H9 (cell line): ENCODE measurements around the gene NGB. TPM values are rescaled to one million over a fixed set of nuclear protein-coding genes. Genes with fewer than 3 reads are reported as not detected.

Source experiments
- DNase-seq: peaks from one replicate; pipeline ENCODE4 v3.0.0-alpha.2; 2017
- H2AFZ ChIP-seq: one replicate; pipeline ENCODE4 v1.6.1; 2013; ENCODE audit warnings: mild to moderate bottlenecking, low read length, control low read depth, moderate library complexity
- H2AK5ac ChIP-seq: 2 replicates; pipeline ENCODE4 v1.6.1; 2013; ENCODE audit warnings: low read length, control low read depth, mixed read lengths; ENCODE audit not compliant: insufficient read length
- H2BK120ac ChIP-seq: one replicate; pipeline ENCODE4 v1.6.1; 2013; ENCODE audit warnings: low read depth, mild to moderate bottlenecking, low read length, control low read depth, inconsistent platforms; ENCODE audit not compliant: poor library complexity, severe bottlenecking
- H2BK12ac ChIP-seq: 2 replicates; pipeline ENCODE4 v1.6.1; 2013; ENCODE audit warnings: low read length, control low read depth, mixed read lengths, low read depth; ENCODE audit not compliant: insufficient read length
- H2BK15ac ChIP-seq: 2 replicates; pipeline ENCODE4 v1.6.1; 2013; ENCODE audit warnings: low read depth, low read length, control low read depth
- H2BK20ac ChIP-seq: one replicate; pipeline ENCODE4 v1.6.1; 2013; ENCODE audit warnings: low read depth, mild to moderate bottlenecking, low read length, control low read depth, inconsistent platforms; ENCODE audit not compliant: poor library complexity, severe bottlenecking
- H2BK5ac ChIP-seq: 2 replicates; pipeline ENCODE4 v1.6.1; 2013; ENCODE audit warnings: low read length, control low read depth, mixed read lengths; ENCODE audit not compliant: insufficient read length
- H3K14ac ChIP-seq: 2 replicates; pipeline ENCODE4 v1.6.1; 2013; ENCODE audit warnings: low read length, control low read depth; ENCODE audit not compliant: insufficient read depth
- H3K18ac ChIP-seq: 2 replicates; pipeline ENCODE4 v1.6.1; 2013; ENCODE audit warnings: low read depth, mild to moderate bottlenecking, mixed read lengths, low read length, control low read depth; ENCODE audit not compliant: insufficient read length
- H3K23ac ChIP-seq: 2 replicates; pipeline ENCODE4 v1.6.1; 2013; ENCODE audit warnings: low read length, control low read depth, mixed read lengths, low read depth; ENCODE audit not compliant: insufficient read length
- H3K23me2 ChIP-seq: 2 replicates; pipeline ENCODE4 v1.6.1; 2013; ENCODE audit warnings: low read depth, mild to moderate bottlenecking, mixed read lengths, low read length, control low read depth; ENCODE audit not compliant: insufficient read length, poor library complexity, severe bottlenecking
- H3K27ac ChIP-seq: 2 replicates; pipeline ENCODE4 v1.5.1; 2013; ENCODE audit warnings: low read length, control low read depth, mixed read lengths, low read depth; ENCODE audit not compliant: insufficient read length
- H3K27me3 ChIP-seq: 2 replicates; pipeline ENCODE4 v1.6.1; 2013; ENCODE audit warnings: low read length, control low read depth, inconsistent platforms; ENCODE audit not compliant: insufficient read depth
- H3K4ac ChIP-seq: 2 replicates; pipeline ENCODE4 v1.6.1; 2013; ENCODE audit warnings: low read depth, mild to moderate bottlenecking, control low read depth, inconsistent platforms, low read length, moderate library complexity
- H3K4me1 ChIP-seq: 2 replicates; pipeline ENCODE4 v1.6.1; 2013; ENCODE audit warnings: low read length, control low read depth, inconsistent platforms; ENCODE audit not compliant: insufficient read depth
- H3K4me2 ChIP-seq: 2 replicates; pipeline ENCODE4 v1.6.1; 2013; ENCODE audit warnings: low read length, control low read depth, mixed read lengths; ENCODE audit not compliant: insufficient read length, insufficient read depth
- H3K56ac ChIP-seq: 2 replicates; pipeline ENCODE4 v1.6.1; 2013; ENCODE audit warnings: low read depth, mild to moderate bottlenecking, mixed read lengths, low read length, control low read depth; ENCODE audit not compliant: insufficient read length
- H3K79me1 ChIP-seq: 2 replicates; pipeline ENCODE4 v1.6.1; 2013; ENCODE audit warnings: low read depth, mild to moderate bottlenecking, moderate library complexity, low read length, control low read depth, inconsistent platforms; ENCODE audit not compliant: insufficient read depth, poor library complexity, severe bottlenecking
- H3K79me2 ChIP-seq: 2 replicates; pipeline ENCODE4 v1.6.1; 2013; ENCODE audit warnings: low read length, control low read depth, inconsistent platforms; ENCODE audit not compliant: insufficient read depth
- H3K9ac ChIP-seq: 2 replicates; pipeline ENCODE4 v1.6.1; 2013; ENCODE audit warnings: low read length, control low read depth, mixed read lengths; ENCODE audit not compliant: insufficient read length; ENCODE audit errors: extremely low read depth
- H3K9me3 ChIP-seq: one replicate; pipeline ENCODE4 v1.6.1; 2013; ENCODE audit warnings: low read depth, low read length, inconsistent platforms; ENCODE audit not compliant: control insufficient read depth
- H3T11ph ChIP-seq: one replicate; pipeline ENCODE4 v1.6.1; 2013; ENCODE audit warnings: mild to moderate bottlenecking, low read length, control low read depth, inconsistent platforms
- H4K20me1 ChIP-seq: one replicate; pipeline ENCODE4 v1.6.1; 2013; ENCODE audit not compliant: control insufficient read depth, insufficient read length, insufficient read depth
- H4K5ac ChIP-seq: 2 replicates; pipeline ENCODE4 v1.6.1; 2013; ENCODE audit warnings: low read depth, mild to moderate bottlenecking, mixed read lengths, low read length, control low read depth; ENCODE audit not compliant: insufficient read length
- H4K8ac ChIP-seq: replicated peaks from 2 replicates; pipeline ENCODE4 v1.6.1; 2013; ENCODE audit warnings: low read length, control low read depth, mixed read lengths, low read depth; ENCODE audit not compliant: insufficient read length
- H4K91ac ChIP-seq: 2 replicates; pipeline ENCODE4 v1.6.1; 2013; ENCODE audit warnings: low read depth, mild to moderate bottlenecking, moderate library complexity, mixed read lengths, low read length, control low read depth; ENCODE audit not compliant: insufficient read length
- H3K27ac Mint-ChIP-seq, 3 experiments: 2 replicates in 2 of 3; 3 replicates in 1 of 3; pipeline ENCODE4 v1.8.0; 2020 to 2021; ENCODE audit warnings: mixed read lengths in 3 of 3, mild to moderate bottlenecking in 1 of 3, moderate library complexity in 1 of 3
- H3K27me3 Mint-ChIP-seq: 2 replicates; pipeline ENCODE4 v1.8.0; 2021; ENCODE audit warnings: low read depth, mild to moderate bottlenecking, moderate library complexity, mixed read lengths
- H3K36me3 Mint-ChIP-seq, 3 experiments: 2 replicates in 2 of 3; 3 replicates in 1 of 3; pipeline ENCODE4 v1.8.0; 2020 to 2021; ENCODE audit warnings: low read depth in 3 of 3, mixed read lengths in 3 of 3; ENCODE audit not compliant: insufficient read depth in 1 of 3
- H3K4me1 Mint-ChIP-seq, 2 experiments: 2 replicates each; pipeline ENCODE4 v1.8.0; 2020; ENCODE audit warnings: mixed read lengths in 2 of 2
- H3K4me3 Mint-ChIP-seq, 2 experiments: 2 replicates in 1 of 2; 3 replicates in 1 of 2; pipeline ENCODE4 v1.8.0; 2020 to 2021; ENCODE audit warnings: mild to moderate bottlenecking in 2 of 2, mixed read lengths in 2 of 2, moderate library complexity in 1 of 2
- H3K9me3 Mint-ChIP-seq, 2 experiments: 2 replicates in 1 of 2; 3 replicates in 1 of 2; pipeline ENCODE4 v1.8.0; 2020; ENCODE audit warnings: mild to moderate bottlenecking in 2 of 2, mixed read lengths in 2 of 2, moderate library complexity in 1 of 2
- WGBS: extraction: QIAGEN DNeasy Blood & Tissue Kit; methylation state at CpG from one replicate; pipeline ENCODE4 v1.1.7; 2013; ENCODE audit warnings: missing lambda C conversion rate, low lambda C conversion rate, mixed read lengths; ENCODE audit not compliant: insufficient read length; ENCODE audit errors: extremely low coverage; 5-methylcytosine and 5-hydroxymethylcytosine counted together
- total RNA-seq: library from RNA; stranded (reverse); gene quantifications from 2 replicates; pipeline ENCODE4 v1.2.1, GENCODE V29; 2021
- TF ChIP-seq, protein P1 (sequence below): fragments of 200-600 bp; sonication (generic); conservative IDR thresholded peaks from 3 replicates; pipeline ENCODE4 v1.8.0; 2021; ENCODE audit warnings: antibody characterized with exemption, mild to moderate bottlenecking

Gene NGB
- total RNA-seq, 1 experiment from 2014 or later = 0.26 TPM

DNA sequence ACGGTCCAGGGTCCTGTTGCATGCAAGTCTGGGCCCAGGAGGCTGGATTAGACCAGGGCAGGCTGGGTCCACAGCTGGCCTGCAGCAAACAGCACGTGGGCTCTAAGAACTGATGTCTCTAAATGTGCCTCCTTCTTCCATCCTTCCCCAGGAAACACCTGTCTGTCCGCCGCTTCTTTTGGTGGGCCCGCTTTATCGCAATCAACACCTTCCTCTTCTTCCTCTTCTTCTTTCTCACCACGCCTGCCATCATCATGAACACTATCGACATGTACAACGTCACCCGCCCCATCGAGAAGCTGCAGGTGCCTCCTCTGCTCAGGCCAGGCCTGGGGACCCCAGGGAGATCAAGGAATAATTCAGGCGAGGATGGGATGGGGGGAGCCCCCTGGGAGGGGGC is 28.3 kb downstream of the NGB start:
- no peak for DNase-seq
- Histone ChIP-seq H3K79me2 (no peaks in the 10 kb centered on the region), H4K91ac (no peak overlapping the region), H4K20me1 (peaks cover 2% of the 10 kb centered on the region), H3K23me2 (no peaks in the 10 kb centered on the region), H3K9me3 (no peaks in the 10 kb centered on the region), H3K79me1 (no peaks in the 10 kb centered on the region), H3K14ac (no peak overlapping the region), H3K56ac (no peak overlapping the region), H4K5ac (no peak overlapping the region), H3K23ac (no peak overlapping the region), H3K4me1 (no peaks in the 10 kb centered on the region), H4K8ac (no peak overlapping the region), H2BK120ac (no peak overlapping the region), H2BK15ac (no peak overlapping the region), H3T11ph (no peak overlapping the region), H2AFZ (no peak overlapping the region), H2BK20ac (no peak overlapping the region), H2BK12ac (no peak overlapping the region), H3K27me3 (no peaks in the 10 kb centered on the region), H3K27ac (no peak overlapping the region), H3K18ac (no peak overlapping the region), H2BK5ac (no peak overlapping the region), H3K4ac (no peak overlapping the region), H3K4me2 (no peak overlapping the region), H3K9ac (no peak overlapping the region), H2AK5ac (no peak overlapping the region)
- H3K4me3 Mint-ChIP-seq = no peak overlapping the region
- no peaks in the 10 kb centered on the region; the same call in none of the 2 replicates for H3K27me3 Mint-ChIP-seq
- no peaks in the 10 kb centered on the region for H3K9me3 Mint-ChIP-seq
- WGBS = no CpG with 5 or more reads among the region's 12 CpGs
- H3K4me1 Mint-ChIP-seq = no peaks in the 10 kb centered on the region
- TF ChIP-seq, protein P1, sequence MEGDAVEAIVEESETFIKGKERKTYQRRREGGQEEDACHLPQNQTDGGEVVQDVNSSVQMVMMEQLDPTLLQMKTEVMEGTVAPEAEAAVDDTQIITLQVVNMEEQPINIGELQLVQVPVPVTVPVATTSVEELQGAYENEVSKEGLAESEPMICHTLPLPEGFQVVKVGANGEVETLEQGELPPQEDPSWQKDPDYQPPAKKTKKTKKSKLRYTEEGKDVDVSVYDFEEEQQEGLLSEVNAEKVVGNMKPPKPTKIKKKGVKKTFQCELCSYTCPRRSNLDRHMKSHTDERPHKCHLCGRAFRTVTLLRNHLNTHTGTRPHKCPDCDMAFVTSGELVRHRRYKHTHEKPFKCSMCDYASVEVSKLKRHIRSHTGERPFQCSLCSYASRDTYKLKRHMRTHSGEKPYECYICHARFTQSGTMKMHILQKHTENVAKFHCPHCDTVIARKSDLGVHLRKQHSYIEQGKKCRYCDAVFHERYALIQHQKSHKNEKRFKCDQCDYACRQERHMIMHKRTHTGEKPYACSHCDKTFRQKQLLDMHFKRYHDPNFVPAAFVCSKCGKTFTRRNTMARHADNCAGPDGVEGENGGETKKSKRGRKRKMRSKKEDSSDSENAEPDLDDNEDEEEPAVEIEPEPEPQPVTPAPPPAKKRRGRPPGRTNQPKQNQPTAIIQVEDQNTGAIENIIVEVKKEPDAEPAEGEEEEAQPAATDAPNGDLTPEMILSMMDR = no peak
- no peaks in the 10 kb centered on the region; a peak in 1 of 7 replicates for H3K36me3 Mint-ChIP-seq
- no peak overlapping the region for H3K27ac Mint-ChIP-seq
